ENCODE measurements around the gene CDCA5. TPM values are rescaled to one million over a fixed set of nuclear protein-coding genes. Genes with fewer than 3 reads are reported as not detected.

The CDCA5 gene
- total RNA-seq, 2 donors from 2014 or later: 48.1 to 82.6 TPM

DNA sequence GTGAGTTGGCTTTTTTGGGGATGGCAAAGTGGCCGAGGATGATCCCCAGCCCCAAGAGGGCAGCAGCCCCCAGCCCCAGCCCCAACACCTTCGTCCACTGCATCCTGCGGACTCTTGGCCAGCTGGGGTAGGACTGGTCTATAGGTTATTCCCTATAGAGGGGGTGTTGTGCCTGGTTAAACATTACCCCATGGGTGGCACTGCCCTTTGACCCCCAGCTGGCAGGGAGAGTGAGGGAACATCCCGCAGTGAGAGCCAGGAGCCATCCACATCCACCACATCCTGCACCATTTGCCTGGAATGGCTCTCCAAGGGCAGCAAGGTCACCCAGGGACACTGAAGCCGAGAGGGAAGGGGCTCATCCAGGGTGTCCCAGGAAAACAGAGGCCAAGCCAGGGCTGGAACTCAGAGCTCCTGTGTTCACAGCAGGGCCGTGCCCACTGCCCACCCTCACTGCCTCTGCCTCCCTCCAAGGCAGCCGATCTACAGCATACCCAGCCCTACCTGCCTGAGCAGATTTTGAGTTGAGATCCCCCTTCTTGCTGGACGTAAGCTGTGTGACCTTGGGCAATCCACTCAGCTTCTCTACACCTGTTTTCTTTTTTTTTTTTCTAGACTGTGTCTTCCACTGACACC lies 25.3 kb downstream of the CDCA5 start, which contains the start of gene NAALADL1:
NAALADL1 (minus strand) TSS at position 135 of the 636 bp plus-strand sequence; CDS start at position 103, 32 bp downstream.
- Histone ChIP-seq H3K4me3 (ENCODE audit: low read length) (no peak within 1 kb of the TSS), H3K36me3 (ENCODE audit: control insufficient read depth, insufficient read depth, low read length) (no peaks in the 10 kb centered on the region), H3K4me1 (ENCODE audit: control insufficient read depth, insufficient read depth, low read length) (no peaks in the 10 kb centered on the region), H3K27ac (ENCODE audit: low read depth, low read length) (no peak within 1 kb of the TSS), H3K27me3 (ENCODE audit: control insufficient read depth, insufficient read depth, low read length, poor library complexity, severe bottlenecking) (no peaks in the 10 kb centered on the region), H3K9ac (ENCODE audit: extremely low read depth, low read length, poor library complexity, severe bottlenecking) (no peak within 1 kb of the TSS), H3K9me3 (ENCODE audit: control insufficient read depth, low read length) (no peaks in the 10 kb centered on the region)
- H3K4me1 Mint-ChIP-seq: no peaks in the 10 kb centered on the region
- H3K27ac Mint-ChIP-seq: no peak within 1 kb of the TSS
- TF ChIP-seq CTCF (conservative IDR thresholded peaks at IDR 0.05): no peak
- H3K9me3 Mint-ChIP-seq: no peaks in the 10 kb centered on the region
- 85 to 93% methylated on average over 4 to 8 of the region's 8 CpGs for WGBS, 2 experiments (ENCODE audit: insufficient coverage in 1 of 2, insufficient read length in 1 of 2)
- H3K4me3 Mint-ChIP-seq: no peak within 1 kb of the TSS
- H3K27me3 Mint-ChIP-seq (ENCODE audit: insufficient read depth): peaks cover 8% of the 10 kb centered on the region
- DNase-seq: no peak
- no peaks in the 10 kb centered on the region for H3K36me3 Mint-ChIP-seq (ENCODE audit: low read depth)

DNA sequence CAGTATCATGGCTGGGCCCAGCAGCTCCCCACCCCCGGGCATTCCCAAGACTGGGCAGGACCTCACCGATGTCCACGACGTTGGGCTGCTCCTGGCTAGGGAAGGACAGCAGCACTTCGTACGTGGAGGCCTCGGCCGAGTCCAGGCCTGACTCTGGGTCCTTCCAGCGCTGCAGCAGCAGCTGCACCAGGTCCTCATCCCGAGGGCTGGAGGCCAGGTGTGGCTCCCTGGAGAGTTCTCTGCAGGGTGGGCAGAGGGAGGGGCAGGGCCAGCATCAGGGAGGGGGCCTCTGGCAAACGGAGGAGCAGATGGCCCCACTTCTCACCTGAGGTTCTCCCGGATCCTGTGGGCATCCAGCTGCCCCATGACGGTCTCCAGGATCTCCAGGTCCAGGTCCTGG lies 25.8 kb downstream of the CDCA5 start:
- H3K36me3 Mint-ChIP-seq (ENCODE audit: low read depth): no peaks in the 10 kb centered on the region
- DNase-seq: no peak
- Histone ChIP-seq H3K27me3 (ENCODE audit: control insufficient read depth, insufficient read depth, low read length, poor library complexity, severe bottlenecking) (no peaks in the 10 kb centered on the region), H3K4me1 (ENCODE audit: control insufficient read depth, insufficient read depth, low read length) (no peaks in the 10 kb centered on the region), H3K27ac (ENCODE audit: low read depth, low read length) (no peak overlapping the region), H3K9me3 (ENCODE audit: control insufficient read depth, low read length) (no peaks in the 10 kb centered on the region), H3K9ac (ENCODE audit: extremely low read depth, low read length, poor library complexity, severe bottlenecking) (no peak overlapping the region), H3K36me3 (ENCODE audit: control insufficient read depth, insufficient read depth, low read length) (no peaks in the 10 kb centered on the region), H3K4me3 (ENCODE audit: low read length) (no peak overlapping the region)
- H3K27me3 Mint-ChIP-seq (ENCODE audit: insufficient read depth): peaks cover 8% of the 10 kb centered on the region
- no peaks in the 10 kb centered on the region for H3K9me3 Mint-ChIP-seq
- H3K4me1 Mint-ChIP-seq: no peaks in the 10 kb centered on the region
- TF ChIP-seq CTCF (conservative IDR thresholded peaks at IDR 0.05): no peak
- no peak overlapping the region for H3K4me3 Mint-ChIP-seq
- no peak overlapping the region for H3K27ac Mint-ChIP-seq
- WGBS, 2 experiments (ENCODE audit: insufficient coverage in 1 of 2, insufficient read length in 1 of 2): 86 to 93% methylated on average over 9 to 13 of the region's 13 CpGs

GRCh38 chr11:65057526-65057925 lies 26.3 kb downstream of the CDCA5 start:
- no peak for TF ChIP-seq CTCF (conservative IDR thresholded peaks at IDR 0.05)
- H3K9me3 Mint-ChIP-seq: no peaks in the 10 kb centered on the region
- no peak overlapping the region for H3K27ac Mint-ChIP-seq
- Histone ChIP-seq H3K36me3 (ENCODE audit: control insufficient read depth, insufficient read depth, low read length) (no peaks in the 10 kb centered on the region), H3K27me3 (ENCODE audit: control insufficient read depth, insufficient read depth, low read length, poor library complexity, severe bottlenecking) (no peaks in the 10 kb centered on the region), H3K27ac (ENCODE audit: low read depth, low read length) (no peak overlapping the region), H3K4me3 (ENCODE audit: low read length) (no peak overlapping the region), H3K4me1 (ENCODE audit: control insufficient read depth, insufficient read depth, low read length) (no peaks in the 10 kb centered on the region), H3K9ac (ENCODE audit: extremely low read depth, low read length, poor library complexity, severe bottlenecking) (no peak overlapping the region), H3K9me3 (ENCODE audit: control insufficient read depth, low read length) (no peaks in the 10 kb centered on the region)
- 94 to 98% methylated on average over 6 of the region's 7 CpGs for WGBS, 2 experiments (ENCODE audit: insufficient coverage in 1 of 2, insufficient read length in 1 of 2)
- H3K36me3 Mint-ChIP-seq (ENCODE audit: low read depth): no peaks in the 10 kb centered on the region
- peaks cover 8% of the 10 kb centered on the region for H3K27me3 Mint-ChIP-seq (ENCODE audit: insufficient read depth)
- H3K4me1 Mint-ChIP-seq: no peaks in the 10 kb centered on the region
- DNase-seq: no peak
- H3K4me3 Mint-ChIP-seq: no peak overlapping the region
